ENCODE results near the gene GRAMD1C. TPM values are rescaled to one million over a fixed set of nuclear protein-coding genes. Genes with fewer than 3 reads are reported as not detected.

GRAMD1C gene
- total and polyA plus RNA-seq, 2 donors (not counting 3 experiments of a cell fraction or from before 2014, with no cell fraction given), result 7.0 to 24.0 TPM

DNA sequence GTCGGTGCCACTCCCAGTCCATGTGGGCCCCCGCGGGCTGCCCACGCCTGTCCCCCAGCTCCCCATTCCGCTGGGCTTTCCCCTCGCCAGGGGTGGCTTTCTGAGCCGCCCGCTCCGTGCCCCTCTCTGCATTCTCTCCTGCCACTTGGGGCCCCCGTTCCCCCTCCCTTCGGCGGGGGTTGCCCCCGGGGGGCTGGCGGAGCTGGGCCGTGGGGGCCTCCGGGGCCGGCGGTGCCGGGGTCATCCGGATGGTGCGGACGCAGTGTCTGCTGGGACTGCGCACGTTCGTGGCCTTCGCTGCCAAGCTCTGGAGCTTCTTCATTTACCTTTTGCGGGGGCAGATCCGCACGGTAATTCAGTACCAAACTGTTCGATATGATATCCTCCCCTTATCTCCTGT lies 46.5 kb downstream of the GRAMD1C start:
- Histone ChIP-seq H3K9me3 (replicated peaks; ENCODE audit: control insufficient read depth, insufficient read depth, low read length) (no peaks in the 10 kb centered on the region), H3K27ac (ENCODE audit: insufficient read depth, low read depth, low read length) (no peak overlapping the region), H3K79me2 (ENCODE audit: control insufficient read depth, insufficient read depth, low read length) (no peaks in the 10 kb centered on the region), H4K20me1 (replicated peaks; ENCODE audit: control insufficient read depth, extremely low read depth, insufficient read depth, low read length) (no peaks in the 10 kb centered on the region), H2AFZ (ENCODE audit: low read depth, low read length) (no peak overlapping the region), H3K27me3 (ENCODE audit: control insufficient read depth in 2 of 2, insufficient read depth in 2 of 2, low read length in 2 of 2) (no peaks in the 10 kb centered on the region), H3K4me3 (replicated peaks in 1 of 3; ENCODE audit: insufficient read depth in 1 of 3, low read depth in 1 of 3, low read length in 3 of 3) (no peak overlapping the region), H3K9me1 (replicated peaks; ENCODE audit: control insufficient read depth, extremely low read depth, insufficient read depth, low read length) (no peaks in the 10 kb centered on the region), H3K4me1 (ENCODE audit: control insufficient read depth, extremely low read depth, insufficient read depth, low read length) (no peaks in the 10 kb centered on the region), H3K9ac (replicated peaks; ENCODE audit: extremely low read depth, insufficient read depth, low read length) (no peak overlapping the region), H3K4me2 (ENCODE audit: insufficient read depth, low read length) (no peak overlapping the region), H3K36me3 (ENCODE audit: control insufficient read depth in 2 of 2, extremely low read depth in 1 of 2, insufficient read depth in 2 of 2, low read length in 2 of 2) (peaks cover 0 to 2% of the 10 kb centered on the region in 2 experiments)
- CTCF ChIA-PET, result no interaction called here
- TF ChIP-seq, protein P1, sequence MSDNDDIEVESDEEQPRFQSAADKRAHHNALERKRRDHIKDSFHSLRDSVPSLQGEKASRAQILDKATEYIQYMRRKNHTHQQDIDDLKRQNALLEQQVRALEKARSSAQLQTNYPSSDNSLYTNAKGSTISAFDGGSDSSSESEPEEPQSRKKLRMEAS (IDR thresholded peaks at IDR 0.05; ENCODE audit: insufficient read depth, insufficient read length), result no peak
- TF ChIP-seq GATA2 (IDR thresholded peaks at IDR 0.05; ENCODE audit: insufficient read depth, insufficient read length, low read depth, low read length) (no peak), EZH2 (IDR thresholded peaks at IDR 0.05; ENCODE audit: borderline replicate concordance, low read depth, low read length, severe bottlenecking) (no peak), POLR2AphosphoS5 (IDR thresholded peaks at IDR 0.05; ENCODE audit: insufficient read depth, low read depth, low read length) (no peak)
- POLR2A ChIA-PET, result no interaction called here
- DNase-seq (ENCODE audit: low read depth, low spot score), result no peak
- dilution Hi-C loops (cut with MboI; ENCODE audit: extremely low pct_ligation_motif_present, low sequenced_read_pairs) (no loop called here), intact Hi-C loops (cut with micrococcal nuclease) (no loop called here)
- no TSS peak for BruUV-seq (replicated peaks)
- no peak for FAIRE-seq

DNA sequence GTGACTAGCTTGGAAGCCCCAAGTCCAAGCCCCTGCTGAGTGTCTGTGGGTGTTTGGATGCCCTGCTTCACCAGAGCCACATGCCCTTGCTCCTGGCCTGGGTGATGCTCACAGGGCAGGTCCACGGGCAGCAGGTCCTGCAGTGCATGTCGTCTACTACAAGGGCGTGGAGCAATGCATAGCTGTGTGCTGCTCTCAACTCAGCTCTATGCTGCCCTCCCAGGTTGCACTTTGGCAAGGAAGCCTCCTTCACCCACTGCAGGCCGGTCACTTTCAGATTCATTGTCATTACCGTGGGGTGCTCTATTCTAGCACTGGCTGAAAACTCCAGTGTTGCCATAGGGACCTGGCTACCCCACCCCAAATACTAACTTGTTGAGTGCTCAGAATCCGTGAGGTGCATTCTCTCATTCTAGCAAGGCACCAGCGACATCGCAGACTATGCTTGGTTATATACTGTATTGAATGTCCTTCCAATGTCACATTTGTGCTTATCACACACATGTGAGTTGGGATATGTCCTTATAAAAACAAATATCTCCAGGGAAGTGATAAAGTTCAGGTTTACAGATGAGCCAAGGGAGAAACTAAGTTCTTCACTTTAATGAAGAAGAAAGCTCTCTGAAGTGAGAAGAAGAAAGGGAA lies 51.8 kb downstream of the GRAMD1C start:
- H3K27ac ChIP-seq (ENCODE audit: insufficient read depth, low read depth, low read length), result no peak overlapping the region
- no TSS peak for BruUV-seq (replicated peaks)
- H4K20me1 ChIP-seq (replicated peaks; ENCODE audit: control insufficient read depth, extremely low read depth, insufficient read depth, low read length), result no peaks in the 10 kb centered on the region
- H3K79me2 ChIP-seq (ENCODE audit: control insufficient read depth, insufficient read depth, low read length), result no peaks in the 10 kb centered on the region
- intact Hi-C loops (cut with micrococcal nuclease) (no loop called here), dilution Hi-C loops (cut with MboI; ENCODE audit: extremely low pct_ligation_motif_present, low sequenced_read_pairs) (no loop called here)
- ChIA-PET CTCF (interaction anchor here (0.8 to 1.2 kb wide), 3 partner anchors 9 to 154 kb away, joined by 3 to 4 read pairs (median 4); no protein-coding TSS in a partner anchor), POLR2A (no interaction called here)
- DNase-seq (ENCODE audit: low read depth, low spot score) (no peak), FAIRE-seq (no peak)
- TF ChIP-seq POLR2AphosphoS5 (IDR thresholded peaks at IDR 0.05; ENCODE audit: insufficient read depth, low read depth, low read length), result no peak
- TF ChIP-seq MYC (IDR thresholded peaks at IDR 0.05; ENCODE audit: low read depth, low read length), result no peak
- H3K4me3 ChIP-seq (replicated peaks in 1 of 3; ENCODE audit: insufficient read depth in 1 of 3, low read depth in 1 of 3, low read length in 3 of 3), result no peak overlapping the region
- H3K4me2 ChIP-seq (ENCODE audit: insufficient read depth, low read length), result no peak overlapping the region
- no peak overlapping the region for H2AFZ ChIP-seq (ENCODE audit: low read depth, low read length)
- no peaks in the 10 kb centered on the region for H3K27me3 ChIP-seq (ENCODE audit: control insufficient read depth in 2 of 2, insufficient read depth in 2 of 2, low read length in 2 of 2)
- H3K9me3 ChIP-seq (replicated peaks; ENCODE audit: control insufficient read depth, insufficient read depth, low read length), result no peaks in the 10 kb centered on the region
- H3K4me1 ChIP-seq (ENCODE audit: control insufficient read depth, extremely low read depth, insufficient read depth, low read length), result no peaks in the 10 kb centered on the region
- H3K9me1 ChIP-seq (replicated peaks; ENCODE audit: control insufficient read depth, extremely low read depth, insufficient read depth, low read length), result no peaks in the 10 kb centered on the region
- no peak overlapping the region for H3K9ac ChIP-seq (replicated peaks; ENCODE audit: extremely low read depth, insufficient read depth, low read length)
- no peaks in the 10 kb centered on the region for H3K36me3 ChIP-seq (ENCODE audit: control insufficient read depth in 2 of 2, extremely low read depth in 1 of 2, insufficient read depth in 2 of 2, low read length in 2 of 2)

Data from endothelial cell of umbilical vein (primary cell).